ENCODE measurements around the gene KDM8.
A peak's percentile ranks its signal among the peaks of the same experiment; 100 is the strongest.

The KDM8 gene

GRCh38 chr16:27232901-27233625 lies 29.7 kb downstream of the KDM8 start:
- DNase-seq = no peak

DNA sequence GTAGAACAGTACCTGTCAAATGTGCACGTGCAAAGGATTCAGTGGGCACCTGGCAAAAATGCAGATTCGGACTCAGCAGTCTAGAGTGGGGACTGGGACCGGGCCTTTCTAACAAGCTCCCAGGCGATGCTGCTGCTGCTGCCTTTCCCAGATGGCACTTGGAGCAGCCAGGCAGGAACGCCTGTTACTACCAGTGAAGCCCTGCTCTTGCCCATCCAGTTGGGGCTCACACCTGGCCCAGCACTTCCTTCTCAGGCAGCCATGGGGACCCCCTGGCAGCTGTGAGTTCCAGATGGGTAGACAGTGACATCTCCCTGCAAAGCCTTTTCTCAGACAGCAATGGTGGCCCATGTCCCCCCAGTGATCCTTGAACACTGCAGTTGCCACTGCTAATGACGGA lies 30.4 kb downstream of the KDM8 start:
- DNase-seq = no peak

DNA sequence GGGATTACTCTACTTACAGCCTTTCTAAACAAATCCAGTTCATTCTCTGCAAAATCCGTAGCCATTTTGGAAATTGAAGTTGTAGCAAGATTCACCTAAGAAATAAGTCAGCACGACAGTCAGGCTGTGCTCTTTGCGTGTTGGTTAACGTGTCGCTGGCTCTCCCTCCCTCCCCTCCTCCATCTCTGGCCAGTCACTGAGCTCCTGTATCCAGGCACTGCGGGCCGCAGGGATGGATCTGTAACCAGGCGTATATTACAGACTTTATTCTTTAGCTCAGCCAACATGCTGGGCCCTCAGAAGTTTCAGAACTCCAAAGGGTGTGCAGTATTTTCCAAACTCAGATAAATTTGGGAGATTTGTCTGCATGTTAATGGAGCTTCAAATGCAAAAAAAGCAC lies 30.8 kb downstream of the KDM8 start:
- no peak for DNase-seq

- DNase-seq = no peak
Measured at GRCh38 chr16:27234603-27235002, 31.3 kb downstream of the KDM8 start.

DNA sequence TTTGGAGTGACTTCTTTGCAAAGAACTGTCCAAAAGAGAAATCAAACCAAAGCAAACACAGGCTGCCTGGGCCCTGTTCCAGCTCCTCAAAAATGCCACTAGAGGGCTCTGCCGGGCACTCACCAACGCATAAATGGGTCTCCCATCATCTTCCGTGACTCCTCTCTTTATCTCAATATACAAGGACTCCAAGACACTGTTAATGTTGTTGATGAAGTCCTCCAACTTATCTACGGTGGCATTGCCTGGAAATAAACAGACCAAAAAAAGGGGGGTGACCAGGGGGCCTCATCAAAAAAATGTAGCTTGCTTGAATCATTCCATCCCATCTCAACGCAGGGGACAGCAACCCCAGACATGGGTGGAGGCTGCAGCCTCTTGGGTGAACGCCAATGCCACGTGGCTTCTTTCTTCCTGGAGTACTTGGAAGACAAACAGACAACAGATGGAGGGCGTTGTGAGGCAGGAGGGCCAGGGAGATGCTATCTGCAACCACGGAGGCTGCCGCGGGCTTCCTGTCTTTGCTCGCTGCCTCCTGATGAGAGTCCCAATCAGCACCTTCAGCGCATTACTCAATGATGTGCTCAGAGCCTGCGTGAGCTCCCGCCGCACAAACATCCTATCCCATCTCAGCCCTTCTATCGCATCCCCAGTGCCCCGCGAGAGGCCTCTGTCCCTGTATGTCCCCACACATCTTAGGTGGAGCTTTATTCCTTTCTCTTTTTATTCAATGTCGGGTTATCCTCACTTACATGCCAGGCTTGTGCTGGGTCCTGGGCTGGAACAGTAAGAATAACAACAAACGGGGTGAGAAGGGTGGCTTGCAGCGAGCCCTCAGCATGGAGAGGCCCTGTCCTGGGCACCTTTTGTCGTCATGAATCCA lies 32.0 kb downstream of the KDM8 start:
- DNase-seq = peak; percentile 97

- DNase-seq = no peak
Measured at GRCh38 chr16:27235938-27236245, 32.6 kb downstream of the KDM8 start.

- no peak for DNase-seq
Measured at GRCh38 chr16:27236635-27237218, 33.4 kb downstream of the KDM8 start.

DNA sequence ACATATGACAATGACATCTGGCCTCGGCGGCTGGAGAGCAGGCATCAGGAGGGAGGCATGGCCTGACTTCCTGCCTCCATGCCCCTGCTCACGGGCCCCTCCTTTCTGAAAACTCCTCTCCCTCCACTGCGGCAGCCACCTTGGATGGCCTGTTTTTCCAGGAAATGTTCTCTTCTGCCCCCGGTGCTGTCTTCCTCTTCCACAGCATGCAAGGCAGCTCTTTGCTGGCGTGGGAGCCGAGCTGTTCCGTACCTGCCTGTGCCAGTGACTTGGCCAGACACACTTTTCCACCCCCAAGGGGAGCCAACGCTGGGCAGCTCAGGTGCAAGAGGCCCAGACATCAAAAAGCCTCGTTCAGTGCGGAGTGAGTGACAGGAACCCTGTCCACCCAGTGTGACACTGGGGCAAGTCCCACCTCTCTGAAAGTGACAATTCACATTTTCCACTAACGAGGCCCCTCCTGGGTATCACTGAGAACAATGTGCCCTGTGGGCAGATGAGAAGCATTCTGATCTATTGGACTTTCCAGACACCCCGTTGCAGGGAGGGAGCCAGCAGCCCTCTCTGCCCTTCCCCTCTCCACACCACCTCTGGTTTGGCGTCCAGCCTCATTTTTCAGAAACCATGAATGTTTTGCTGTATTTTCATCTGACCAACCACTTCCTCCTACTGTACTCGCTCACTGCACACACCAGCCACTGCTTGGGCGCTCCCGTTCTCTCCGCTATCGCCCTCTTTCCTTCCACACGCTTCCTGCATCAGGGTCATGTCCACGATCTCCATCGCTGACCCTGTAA lies 34.1 kb downstream of the KDM8 start:
- peak; percentile 68 for DNase-seq

- peak; percentile 35 for DNase-seq
Measured at GRCh38 chr16:27238016-27238587, 34.8 kb downstream of the KDM8 start.

DNA sequence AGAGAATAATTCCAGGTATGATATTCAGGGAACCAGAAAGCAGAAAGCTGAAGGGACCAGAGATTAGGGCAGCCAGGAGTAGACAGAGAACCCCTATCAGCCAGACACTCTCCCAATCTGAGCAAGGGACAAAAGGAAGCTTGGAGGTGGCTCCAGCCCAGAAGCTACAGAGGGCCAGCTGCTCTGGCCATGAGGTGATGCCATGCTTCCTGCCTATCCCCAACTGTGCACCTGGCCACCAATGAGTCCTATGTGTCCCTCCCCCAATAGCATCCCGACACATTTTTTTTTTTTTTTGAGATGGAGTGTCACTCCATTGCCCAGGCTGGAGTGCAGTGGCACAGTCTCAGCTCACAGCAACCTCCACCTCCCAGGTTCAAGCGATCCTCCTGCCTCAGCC lies 35.3 kb downstream of the KDM8 start:
- DNase-seq = no peak

DNA sequence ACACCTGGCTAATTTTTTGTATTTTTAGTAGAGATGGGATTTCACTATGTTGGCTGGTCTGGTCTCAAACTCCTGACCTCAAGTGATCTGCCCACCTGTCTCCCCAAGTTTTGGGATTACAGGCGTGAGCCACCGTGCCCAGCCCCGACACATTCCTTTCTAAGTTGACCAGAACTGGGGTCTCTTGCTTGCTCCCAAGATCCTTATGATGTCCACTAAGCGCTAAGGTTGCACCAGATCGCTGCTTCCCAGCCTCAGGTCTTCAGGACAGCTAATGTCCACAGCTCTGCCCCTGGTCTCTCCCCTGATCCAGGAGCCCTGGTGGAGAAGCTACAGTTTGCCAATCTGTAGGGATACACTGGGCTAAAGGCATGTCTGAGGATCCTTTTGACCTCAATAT lies 35.7 kb downstream of the KDM8 start:
- no peak for DNase-seq

DNA sequence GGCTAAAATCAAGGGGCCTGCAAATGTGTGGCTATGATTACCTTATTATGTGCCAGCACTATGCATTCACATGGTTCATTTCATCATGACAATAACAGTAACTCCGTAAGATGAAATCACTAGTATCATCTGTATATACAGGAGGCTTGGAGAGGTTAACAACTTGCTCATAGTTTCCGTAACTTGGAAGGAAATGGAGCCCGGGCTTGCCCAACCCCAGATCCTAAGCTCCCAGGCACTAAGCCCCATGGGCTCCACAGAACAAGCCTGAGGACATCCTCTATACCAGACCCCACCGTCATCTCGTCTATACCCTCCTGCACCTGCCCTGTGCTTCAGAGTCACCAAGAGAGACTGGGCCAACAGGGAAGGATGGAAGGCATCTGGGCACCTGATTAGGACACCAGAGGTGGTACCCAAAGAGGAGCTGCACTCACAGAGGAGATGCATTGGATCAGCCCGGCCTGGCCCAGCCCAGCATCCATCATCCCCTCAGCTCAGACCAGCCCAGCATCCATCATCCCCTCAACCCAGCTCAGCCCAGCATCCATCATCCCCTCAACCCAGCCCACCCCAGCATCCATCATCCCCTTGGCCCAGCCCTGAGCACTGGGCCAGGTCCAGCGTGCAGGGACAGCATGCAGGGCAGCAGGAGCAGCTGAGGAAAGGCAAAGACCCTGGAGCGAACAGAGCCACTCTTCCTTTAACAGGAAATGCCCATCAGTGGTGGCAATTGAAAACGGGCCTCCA lies 36.8 kb downstream of the KDM8 start:
- no peak for DNase-seq

- no peak for DNase-seq
Measured at GRCh38 chr16:27240948-27241531, 37.7 kb downstream of the KDM8 start.

DNA sequence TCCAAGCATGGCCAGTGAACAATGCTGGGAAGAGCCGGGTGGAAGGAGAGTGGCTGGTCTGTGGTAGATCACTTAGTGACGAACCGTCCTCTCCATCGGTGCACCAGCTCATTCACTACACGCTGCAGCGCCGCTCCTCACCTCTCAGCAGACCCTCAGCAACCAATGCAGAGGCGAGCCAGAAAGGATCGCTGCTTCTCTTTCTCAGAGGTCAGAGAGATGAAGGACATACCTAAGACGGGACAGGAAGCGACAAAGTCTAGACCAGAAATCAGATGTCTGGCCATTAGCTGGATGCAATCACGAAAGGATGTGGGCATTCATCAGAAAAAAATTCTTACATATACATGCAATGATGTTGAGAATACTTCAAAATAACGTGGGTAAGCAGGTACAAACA lies 38.3 kb downstream of the KDM8 start:
- no peak for DNase-seq

DNA sequence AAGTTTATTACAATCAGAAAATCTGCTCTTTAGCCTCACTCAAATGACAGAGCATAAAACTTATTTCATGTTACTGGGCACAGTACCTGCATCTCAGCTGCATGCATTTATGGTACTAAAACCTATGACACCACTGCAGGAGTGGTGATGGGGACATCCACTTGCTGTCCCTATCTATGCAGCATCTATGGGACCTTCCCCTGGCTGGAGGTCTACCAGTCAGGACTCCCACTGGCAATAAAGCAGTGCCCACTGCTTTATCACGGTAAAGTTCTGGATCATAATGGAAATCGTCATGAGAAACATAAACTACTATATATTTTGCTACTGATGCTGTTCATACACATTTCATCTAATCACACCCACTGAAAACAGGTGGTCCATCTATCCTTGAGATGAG lies 39.1 kb downstream of the KDM8 start:
- no peak for DNase-seq

DNA sequence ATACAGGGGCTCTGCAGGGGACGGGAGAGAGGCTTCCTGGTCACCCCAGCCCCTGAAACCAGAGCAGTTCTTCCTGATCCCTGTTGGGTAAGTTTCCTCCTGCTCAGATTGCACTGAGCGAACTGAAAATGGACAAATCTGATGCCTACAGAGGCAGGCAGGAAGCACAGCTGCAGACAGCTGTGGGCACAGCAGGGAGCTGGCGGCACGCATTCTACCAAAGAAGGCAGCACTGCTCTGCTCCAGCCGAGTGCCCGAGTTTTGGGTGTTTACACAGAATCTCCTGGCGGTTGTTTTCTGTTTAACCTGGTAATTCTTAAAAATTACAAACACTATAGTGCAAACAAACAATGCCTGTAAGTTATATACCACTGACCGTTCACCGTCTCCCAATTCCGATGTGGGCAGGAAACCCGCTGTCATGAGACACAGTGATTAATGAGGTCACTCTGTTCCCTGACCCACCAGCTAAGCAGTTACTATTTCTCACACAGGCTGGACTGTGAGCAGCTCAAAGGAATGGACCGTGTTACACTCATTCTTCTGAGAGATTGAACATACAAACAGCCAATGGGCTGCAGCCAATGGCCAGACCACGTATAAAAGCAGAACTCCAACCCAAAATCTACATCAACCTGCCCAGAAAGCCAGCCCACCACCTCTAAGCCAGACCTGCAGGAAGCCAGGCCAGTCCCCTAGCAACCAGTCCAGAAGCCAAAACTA lies 39.7 kb downstream of the KDM8 start:
- peak; percentile 46 for DNase-seq

- DNase-seq = no peak
Measured at GRCh38 chr16:27243725-27244362, 40.5 kb downstream of the KDM8 start.

GRCh38 chr16:27244363-27244755 lies 41.0 kb downstream of the KDM8 start:
- no peak for DNase-seq

- no peak for DNase-seq
Measured at GRCh38 chr16:27245276-27246172, 42.2 kb downstream of the KDM8 start.

Measured in GF-D8 (cell line).